ENCODE results near the gene RCBTB1.

DNA sequence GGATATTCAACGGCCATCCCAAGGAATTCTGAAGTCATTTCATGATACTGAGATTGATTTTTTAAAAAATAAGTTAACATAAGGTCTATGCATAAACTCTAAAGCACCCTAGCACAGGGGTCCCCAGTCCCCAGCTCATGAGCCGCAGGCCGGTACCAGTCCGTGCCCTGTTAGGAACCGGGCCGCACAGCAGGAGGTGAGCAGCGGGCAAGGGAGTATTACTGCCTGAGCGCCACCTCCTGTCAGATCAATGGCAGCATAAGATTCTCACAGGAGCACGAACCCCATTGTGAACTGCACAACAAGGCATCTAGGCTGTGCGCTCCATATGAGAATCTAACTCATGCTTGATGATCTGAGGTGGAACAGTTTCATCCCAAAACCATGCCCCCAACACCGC lies 31.0 kb downstream of the RCBTB1 start:
- no peak for TF ChIP-seq CTCF (IDR thresholded peaks at IDR 0.05)
- no peak for TF ChIP-seq POLR2A (IDR thresholded peaks at IDR 0.05)
